Activated T-helper 1 cell treated with Interleukin-2 at 50 U/mL for 16 hours (primary cell): ENCODE measurements around the gene STXBP5.

ENCODE experiments used
- DNase-seq: peaks from one replicate; pipeline ENCODE4 v3.0.0-alpha.2; 2020; ENCODE audit warnings: low read depth

STXBP5 gene

GRCh38 chr6:147204060-147204785 lies at the start of gene STXBP5:
STXBP5 (plus strand) TSS chr6:147204417; CDS start chr6:147204533, 116 bp downstream.
- DNase-seq, result peak; percentile 19

GRCh38 chr6:147154454-147154853 lies 49.8 kb upstream of the STXBP5 start:
- no peak for DNase-seq

- DNase-seq, result no peak
Observed at GRCh38 chr6:147156218-147156617, 48.0 kb upstream of the STXBP5 start.

- DNase-seq, result no peak
Observed at GRCh38 chr6:147156799-147157382, 47.3 kb upstream of the STXBP5 start.

GRCh38 chr6:147157930-147158329 lies 46.3 kb upstream of the STXBP5 start:
- DNase-seq, result no peak

GRCh38 chr6:147158881-147159280 lies 45.3 kb upstream of the STXBP5 start:
- DNase-seq, result no peak

- no peak for DNase-seq
Observed at GRCh38 chr6:147159536-147160374, 44.5 kb upstream of the STXBP5 start.

- DNase-seq, result no peak
Observed at GRCh38 chr6:147160593-147160992, 43.6 kb upstream of the STXBP5 start.

GRCh38 chr6:147161253-147161973 lies 42.8 kb upstream of the STXBP5 start:
- no peak for DNase-seq

GRCh38 chr6:147161974-147162495 lies 42.2 kb upstream of the STXBP5 start:
- no peak for DNase-seq

- DNase-seq, result no peak
Observed at GRCh38 chr6:147164761-147165160, 39.5 kb upstream of the STXBP5 start.

GRCh38 chr6:147166360-147166944 lies 37.8 kb upstream of the STXBP5 start:
- DNase-seq, result no peak

- no peak for DNase-seq
Observed at GRCh38 chr6:147166992-147167391, 37.2 kb upstream of the STXBP5 start.

- DNase-seq, result no peak
Observed at GRCh38 chr6:147167576-147168461, 36.4 kb upstream of the STXBP5 start.

- no peak for DNase-seq
Observed at GRCh38 chr6:147169529-147169928, 34.7 kb upstream of the STXBP5 start.

- DNase-seq, result no peak
Observed at GRCh38 chr6:147170269-147170668, 33.9 kb upstream of the STXBP5 start.

GRCh38 chr6:147173140-147173539 lies 31.1 kb upstream of the STXBP5 start:
- no peak for DNase-seq

GRCh38 chr6:147173675-147174308 lies 30.4 kb upstream of the STXBP5 start:
- DNase-seq, result no peak

GRCh38 chr6:147176795-147177194 lies 27.4 kb upstream of the STXBP5 start:
- DNase-seq, result no peak

- no peak for DNase-seq
Observed at GRCh38 chr6:147177286-147177685, 26.9 kb upstream of the STXBP5 start.
